PC-9 (cell line): ENCODE measurements around the gene LTA. TPM values are rescaled to one million over a fixed set of nuclear protein-coding genes. Genes with fewer than 3 reads are reported as not detected.

ENCODE experiments used
- BruUV-seq: library from RNA; stranded (reverse); fragments of 400-500 nt; replicated peaks from 2 replicates; lab custom pipeline; 2021; lab: Mats Ljungman, UMichigan
- CTCF ChIA-PET: fragments of 300-600 bp; sonication (Branson Sonifier 250); formaldehyde crosslinking; loops from one replicate; lab custom pipeline; 2022; ENCODE audit warnings: antibody characterized with exemption; lab: Charles Lee
- POLR2A ChIA-PET: fragments of 300-600 bp; sonication (Branson Sonifier 250); formaldehyde crosslinking; loops from one replicate; lab custom pipeline; 2022; ENCODE audit warnings: antibody characterized with exemption; ENCODE audit not compliant: unreplicated experiment; lab: Charles Lee
- DNase-seq, 2 experiments: peaks; one replicate each; pipeline versions ENCODE4 v3.0.0 to v3.0.0-alpha.2; 2015 to 2022; ENCODE audit warnings: mixed read lengths in 1 of 2
- H2AFZ ChIP-seq: fragments of 200-600 bp; sonication (generic); 2 replicates; pipeline ENCODE4 v1.8.1; 2017; ENCODE audit warnings: antibody characterized with exemption
- H3F3A ChIP-seq: fragments of 200-600 bp; sonication (generic); 2 replicates; pipeline ENCODE4 v1.8.1; 2017; ENCODE audit warnings: antibody characterized with exemption, mild to moderate bottlenecking, low read depth; ENCODE audit not compliant: insufficient read depth
- H3K27ac ChIP-seq: fragments of 200-600 bp; sonication (generic); 2 replicates; pipeline ENCODE4 v1.6.1; 2016; ENCODE audit warnings: mixed run types
- H3K27me3 ChIP-seq: fragments of 200-600 bp; sonication (generic); 2 replicates; pipeline ENCODE4 v1.6.1; 2016; ENCODE audit warnings: low read depth, mixed run types; ENCODE audit not compliant: insufficient read depth
- H3K36me3 ChIP-seq: fragments of 200-600 bp; sonication (generic); 2 replicates; pipeline ENCODE4 v1.6.1; 2016; ENCODE audit warnings: low read depth, mixed run types
- H3K4me1 ChIP-seq: fragments of 200-600 bp; sonication (generic); replicated peaks from 2 replicates; pipeline ENCODE4 v1.6.1; 2016; ENCODE audit warnings: mixed run types; ENCODE audit not compliant: insufficient read depth
- H3K4me2 ChIP-seq: fragments of 200-600 bp; sonication (generic); 2 replicates; pipeline ENCODE4 v1.6.1; 2017; ENCODE audit warnings: mixed run types
- H3K4me3 ChIP-seq: fragments of 200-600 bp; sonication (generic); 2 replicates; pipeline ENCODE4 v1.6.1; 2016; ENCODE audit warnings: mixed run types
- H3K79me2 ChIP-seq: fragments of 200-600 bp; sonication (generic); 2 replicates; pipeline ENCODE4 v1.6.1; 2017; ENCODE audit warnings: low read depth, mixed run types
- H3K9me2 ChIP-seq: fragments of 200-600 bp; sonication (generic); 2 replicates; pipeline ENCODE4 v1.8.1; 2017; ENCODE audit warnings: mild to moderate bottlenecking; ENCODE audit not compliant: insufficient read depth
- H3K9me3 ChIP-seq: fragments of 200-600 bp; sonication (generic); 2 replicates; pipeline ENCODE4 v1.8.1; 2016; ENCODE audit warnings: low read depth; ENCODE audit not compliant: insufficient read depth
- H4K20me1 ChIP-seq: fragments of 200-600 bp; sonication (generic); 2 replicates; pipeline ENCODE4 v1.8.1; 2017; ENCODE audit not compliant: insufficient read depth
- CTCF ChIP-seq: fragments of 200-600 bp; sonication (generic); conservative IDR thresholded peaks from 2 replicates; pipeline ENCODE4 v1.6.1; 2017; ENCODE audit warnings: mixed run types, antibody characterized with exemption, mild to moderate bottlenecking, moderate library complexity
- EZH2 ChIP-seq: fragments of 200-600 bp; sonication (generic); IDR thresholded peaks from 2 replicates; pipeline ENCODE4 v1.8.0; 2017; ENCODE audit warnings: antibody characterized with exemption, low read depth
- intact Hi-C: fragments of 100-400 bp; cut with micrococcal nuclease; formaldehyde crosslinking; loops from one replicate; pipeline ENCODE4 v1.10.0; 2022; ENCODE audit not compliant: unreplicated experiment
- total RNA-seq: library from RNA; stranded (reverse); gene quantifications from 2 replicates; pipeline ENCODE4 v1.2.3, GENCODE V29; 2021

Gene LTA
- total RNA-seq, 1 experiment from 2014 or later = not detected

DNA sequence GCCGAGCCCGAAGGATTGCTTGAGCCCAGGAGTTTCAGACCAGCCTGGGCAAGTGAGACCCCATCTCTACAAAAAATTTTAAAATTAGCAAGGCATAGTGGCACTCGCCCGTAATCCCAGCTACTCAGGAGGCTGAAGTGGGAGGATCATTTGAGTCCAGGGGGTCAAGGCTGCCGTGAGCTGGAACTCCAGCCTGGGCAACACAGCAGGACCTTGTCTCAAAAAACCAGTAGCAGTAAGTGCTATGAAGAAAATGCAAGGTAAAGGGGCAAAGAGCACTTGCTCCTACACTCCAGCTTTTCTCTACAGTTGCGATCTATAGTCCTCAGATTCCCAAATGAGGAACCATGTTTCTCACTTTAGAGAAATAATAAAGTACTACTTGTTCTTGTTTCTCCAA, 28.4 kb upstream of the LTA start:
- H3K9me2 ChIP-seq = no peaks in the 10 kb centered on the region
- H3K27ac ChIP-seq = no peak overlapping the region
- H4K20me1 ChIP-seq = peaks cover 26% of the 10 kb centered on the region
- no peak for DNase-seq
- intact Hi-C loops = loop anchor here (2.0 to 10.0 kb wide), 4 partner anchors 143 to 651 kb away; partner anchors contain the start of genes CLIC1, GPSM3, HSPA1B and PBX2
- H3F3A ChIP-seq = peaks cover 38% of the 10 kb centered on the region; the same call in 1 of the 2 replicates
- H3K27me3 ChIP-seq = no peaks in the 10 kb centered on the region
- no peaks in the 10 kb centered on the region for H3K9me3 ChIP-seq
- TF ChIP-seq EZH2 (no peak), CTCF (no peak)
- BruUV-seq = no TSS peak
- no peak overlapping the region for H3K4me2 ChIP-seq
- H3K4me1 ChIP-seq = peaks cover 38% of the 10 kb centered on the region
- H2AFZ ChIP-seq = no peak overlapping the region
- peak overlapping the region; percentile 75; the same call in 1 of the 2 replicates for H3K4me3 ChIP-seq
- H3K36me3 ChIP-seq = peaks cover 25% of the 10 kb centered on the region
- peaks cover 56% of the 10 kb centered on the region for H3K79me2 ChIP-seq
- POLR2A ChIA-PET = interaction anchor here (0.6 kb wide), 1 partner anchor 95 kb away, joined by 3 read pairs; no protein-coding TSS in a partner anchor
- CTCF ChIA-PET = no interaction called here

- POLR2A ChIA-PET = no interaction called here
- H3K79me2 ChIP-seq = peaks cover 50% of the 10 kb centered on the region
Measured at GRCh38 chr6:31544676-31545075, 27.4 kb upstream of the LTA start.

DNA sequence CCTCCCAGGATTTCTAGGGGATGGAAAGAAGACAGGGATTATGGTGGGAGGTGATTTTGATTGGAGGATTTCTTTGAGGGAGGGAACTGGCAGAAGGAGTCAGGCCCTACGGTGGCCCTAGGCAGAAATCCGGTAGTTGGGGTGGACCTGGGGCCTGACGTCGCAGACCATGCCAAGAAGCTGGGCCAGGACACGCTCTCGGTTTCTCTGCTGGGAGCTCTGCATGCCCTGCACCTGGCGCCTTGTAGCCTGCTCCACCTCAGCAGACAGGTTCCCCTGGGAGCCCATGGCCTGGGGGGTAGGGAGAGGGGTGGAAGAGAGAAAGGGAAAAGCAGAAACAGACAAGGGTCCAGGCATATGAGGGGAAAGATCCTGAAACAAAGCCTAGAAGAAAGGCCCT, 26.8 kb upstream of the LTA start:
- ChIA-PET CTCF (no interaction called here), POLR2A (no interaction called here)
- TF ChIP-seq EZH2 (no peak), CTCF (no peak)
- Histone ChIP-seq H3K9me2 (no peaks in the 10 kb centered on the region), H3K79me2 (peaks cover 44% of the 10 kb centered on the region), H3K27me3 (no peaks in the 10 kb centered on the region), H4K20me1 (peaks cover 9% of the 10 kb centered on the region), H3K4me3 (no peak overlapping the region), H3K27ac (no peak overlapping the region), H3K4me2 (no peak overlapping the region), H3F3A (peaks cover 26% of the 10 kb centered on the region; the same call in 1 of the 2 replicates), H2AFZ (no peak overlapping the region), H3K4me1 (peaks cover 22% of the 10 kb centered on the region), H3K36me3 (peaks cover 19% of the 10 kb centered on the region), H3K9me3 (no peaks in the 10 kb centered on the region)
- intact Hi-C loops = loop anchor here (10.0 kb wide), 3 partner anchors 190 to 650 kb away; partner anchors contain the start of genes CLIC1, GPSM3, HSPA1B and PBX2
- BruUV-seq = no TSS peak
- DNase-seq = no peak

More at GRCh38 chr6:31544676-31545075, 27.4 kb upstream of the LTA start:
- no peaks in the 10 kb centered on the region for H3K27me3 ChIP-seq
- CTCF ChIA-PET = no interaction called here
- H4K20me1 ChIP-seq = peaks cover 15% of the 10 kb centered on the region
- no TSS peak for BruUV-seq
- no peak overlapping the region for H3K27ac ChIP-seq
- peaks cover 28% of the 10 kb centered on the region for H3K4me1 ChIP-seq
- peaks cover 33% of the 10 kb centered on the region; the same call in 1 of the 2 replicates for H3F3A ChIP-seq
- no peaks in the 10 kb centered on the region for H3K9me2 ChIP-seq
- TF ChIP-seq CTCF = no peak
- TF ChIP-seq EZH2 = no peak
- H3K4me2 ChIP-seq = no peak overlapping the region
- no peak overlapping the region for H3K4me3 ChIP-seq
- peaks cover 23% of the 10 kb centered on the region for H3K36me3 ChIP-seq
- H3K9me3 ChIP-seq = no peaks in the 10 kb centered on the region
- no peak for DNase-seq
- intact Hi-C loops = loop anchor here (10.0 kb wide), 3 partner anchors 190 to 650 kb away; partner anchors contain the start of genes CLIC1, GPSM3, HSPA1B and PBX2
- no peak overlapping the region for H2AFZ ChIP-seq
